ENCODE measurements around the gene PPP1R36.
"Not testable (repeated sequence)": the region's sequence is repeated elsewhere in the genome, so short reads cannot be mapped to it uniquely, and the experiment has no call there.

PPP1R36 gene

GRCh38 chr14:64549791-64550620, at the start of gene PPP1R36:
TSS of gene PPP1R36 (plus strand) at chr14:64549961. CDS start at chr14:64549998, 37 bp downstream.
- DNase-seq (ENCODE audit: low read depth), result no peak

GRCh38 chr14:64500088-64500487, 49.7 kb upstream of the PPP1R36 start:
- no peak for DNase-seq (ENCODE audit: low read depth)

GRCh38 chr14:64501411-64502171, 48.2 kb upstream of the PPP1R36 start:
- DNase-seq (ENCODE audit: low read depth), result no peak

GRCh38 chr14:64502456-64502855, 47.3 kb upstream of the PPP1R36 start:
- no peak for DNase-seq (ENCODE audit: low read depth)

- DNase-seq (ENCODE audit: low read depth), result no peak
These were observed 46.8 kb upstream of the PPP1R36 start for GRCh38 chr14:64502887-64503433.

GRCh38 chr14:64503434-64504309, 46.1 kb upstream of the PPP1R36 start, which contains the start of gene ZBTB25:
TSS of gene ZBTB25 (minus strand) at chr14:64503838. CDS start at chr14:64490533, 13,305 bp downstream.
- DNase-seq (ENCODE audit: low read depth), result peak; percentile 95

- peak; percentile 67 for DNase-seq (ENCODE audit: low read depth)
These were observed 45.4 kb upstream of the PPP1R36 start, which contains the start of gene ZBTB1 for GRCh38 chr14:64504310-64504896. TSS of gene ZBTB1 (plus strand) at chr14:64504770. CDS start at chr14:64521505, 16,735 bp downstream.

- DNase-seq (ENCODE audit: low read depth), result peak; percentile 68
These were observed 44.6 kb upstream of the PPP1R36 start for GRCh38 chr14:64504897-64505794.

GRCh38 chr14:64506721-64507120, 43.0 kb upstream of the PPP1R36 start:
- DNase-seq (ENCODE audit: low read depth), result no peak

GRCh38 chr14:64507376-64508156, 42.2 kb upstream of the PPP1R36 start:
- no peak for DNase-seq (ENCODE audit: low read depth)

GRCh38 chr14:64508215-64508776, 41.5 kb upstream of the PPP1R36 start:
- no peak for DNase-seq (ENCODE audit: low read depth)

GRCh38 chr14:64509036-64509435, 40.7 kb upstream of the PPP1R36 start:
- DNase-seq (ENCODE audit: low read depth), result no peak

- DNase-seq (ENCODE audit: low read depth), result peak; percentile 54
These were observed 38.7 kb upstream of the PPP1R36 start for GRCh38 chr14:64510825-64511671.

GRCh38 chr14:64513271-64513670, 36.5 kb upstream of the PPP1R36 start:
- DNase-seq (ENCODE audit: low read depth), result no peak

GRCh38 chr14:64515053-64515452, 34.7 kb upstream of the PPP1R36 start:
- DNase-seq (ENCODE audit: low read depth), result no peak

GRCh38 chr14:64516969-64517368, 32.8 kb upstream of the PPP1R36 start:
- no peak for DNase-seq (ENCODE audit: low read depth)

GRCh38 chr14:64517667-64518066, 32.1 kb upstream of the PPP1R36 start:
- not testable (repeated sequence) for DNase-seq (ENCODE audit: low read depth)

GRCh38 chr14:64518229-64518628, 31.5 kb upstream of the PPP1R36 start:
- no peak for DNase-seq (ENCODE audit: low read depth)

Measured in stimulated activated CD8-positive, alpha-beta memory T cell treated with anti-CD3 and anti-CD28 coated beads, Interleukin-12 subunit alpha, Interleukin-12 subunit beta, amount 100 ng/mL, for 1 hour (primary cell).